Ovary (tissue), 3 donors: Measurements from ENCODE around the gene CALD1.

Experiments used
- POLR2A ChIP-seq: fragments of 450-650 bp; IDR thresholded peaks from one replicate; pipeline ENCODE4 v1.6.1; 2017; ENCODE audit warnings: antibody characterized with exemption, mild to moderate bottlenecking, moderate library complexity
- TF ChIP-seq, protein P1 (sequence below), 3 donors: fragments of 450-650 bp in 2 of 3; fragments of 200-600 bp in 1 of 3; IDR thresholded peaks; one replicate each; pipeline versions ENCODE4 v1.5.1 to v1.8.0; 2016 to 2022; ENCODE audit warnings: antibody characterized with exemption in 3 of 3, mild to moderate bottlenecking in 1 of 3
- donor health status: DM: no; HTN: no; CAD: no.

DNA sequence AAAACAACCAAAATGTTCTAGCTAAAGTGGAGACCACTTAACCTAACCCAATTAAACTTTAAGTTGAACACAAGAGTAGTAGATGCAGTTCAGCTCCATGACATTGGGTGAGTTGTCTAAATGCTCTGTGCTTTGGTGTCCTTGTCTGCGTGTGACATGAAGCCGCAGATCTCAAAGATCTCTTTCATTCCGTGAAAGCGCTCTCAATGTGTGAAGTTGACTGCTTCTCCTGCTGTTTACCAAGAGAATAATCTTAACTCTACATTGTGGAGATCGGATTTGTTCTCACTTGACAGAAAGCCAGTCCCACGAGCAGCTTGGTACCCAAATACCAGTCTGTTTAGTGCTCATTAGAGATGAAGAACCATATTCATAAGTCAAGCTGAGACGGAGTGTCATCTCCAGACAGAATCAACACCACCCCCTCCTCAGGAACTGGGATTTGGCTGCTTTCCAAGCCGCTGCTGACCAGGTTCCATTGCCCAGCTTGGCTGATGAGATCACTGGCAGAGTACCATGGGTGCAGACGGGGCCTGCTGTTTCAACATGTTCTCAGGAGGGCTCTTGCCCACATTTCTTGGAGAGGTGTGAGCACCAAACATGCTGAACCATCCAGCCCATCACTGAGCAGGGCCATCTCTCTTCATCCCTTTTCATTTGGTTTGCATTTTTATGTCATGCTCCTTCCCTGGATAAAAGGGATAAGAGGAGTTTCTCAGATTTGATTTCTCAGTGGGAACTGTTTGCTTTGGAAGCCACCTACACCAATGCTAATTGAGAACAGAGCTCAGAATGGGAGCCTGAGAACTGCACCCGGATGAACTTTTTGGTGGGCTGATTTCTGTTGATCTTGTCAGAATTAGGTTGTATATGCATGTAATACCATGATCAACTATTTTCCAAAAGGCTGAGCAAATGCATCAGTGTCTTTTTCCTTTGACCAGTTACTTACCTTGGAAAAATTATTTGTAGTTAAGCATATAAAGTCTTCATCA lies 111.1 kb downstream of the CALD1 start:
- TF ChIP-seq, protein P1, sequence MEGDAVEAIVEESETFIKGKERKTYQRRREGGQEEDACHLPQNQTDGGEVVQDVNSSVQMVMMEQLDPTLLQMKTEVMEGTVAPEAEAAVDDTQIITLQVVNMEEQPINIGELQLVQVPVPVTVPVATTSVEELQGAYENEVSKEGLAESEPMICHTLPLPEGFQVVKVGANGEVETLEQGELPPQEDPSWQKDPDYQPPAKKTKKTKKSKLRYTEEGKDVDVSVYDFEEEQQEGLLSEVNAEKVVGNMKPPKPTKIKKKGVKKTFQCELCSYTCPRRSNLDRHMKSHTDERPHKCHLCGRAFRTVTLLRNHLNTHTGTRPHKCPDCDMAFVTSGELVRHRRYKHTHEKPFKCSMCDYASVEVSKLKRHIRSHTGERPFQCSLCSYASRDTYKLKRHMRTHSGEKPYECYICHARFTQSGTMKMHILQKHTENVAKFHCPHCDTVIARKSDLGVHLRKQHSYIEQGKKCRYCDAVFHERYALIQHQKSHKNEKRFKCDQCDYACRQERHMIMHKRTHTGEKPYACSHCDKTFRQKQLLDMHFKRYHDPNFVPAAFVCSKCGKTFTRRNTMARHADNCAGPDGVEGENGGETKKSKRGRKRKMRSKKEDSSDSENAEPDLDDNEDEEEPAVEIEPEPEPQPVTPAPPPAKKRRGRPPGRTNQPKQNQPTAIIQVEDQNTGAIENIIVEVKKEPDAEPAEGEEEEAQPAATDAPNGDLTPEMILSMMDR (IDR thresholded peaks at IDR 0.05): no peak
- no peak for TF ChIP-seq POLR2A
